ENCODE data around the gene FAM167B.

GRCh38 chr1:32285658-32286057 is 38.6 kb downstream of the FAM167B start:
- TF ChIP-seq POLR2A (IDR thresholded peaks at IDR 0.05; ENCODE audit: extremely low read depth, insufficient read length) (no peak), CTCF (IDR thresholded peaks at IDR 0.05; ENCODE audit: low read depth, low read length) (no peak), MAX (IDR thresholded peaks at IDR 0.05; ENCODE audit: low read depth, low read length) (no peak)
